Measurements from ENCODE around the gene OLFM4.
"Not testable (repeated sequence)": the region's sequence is repeated elsewhere in the genome, so short reads cannot be mapped to it uniquely, and the experiment has no call there.

OLFM4 gene

DNA sequence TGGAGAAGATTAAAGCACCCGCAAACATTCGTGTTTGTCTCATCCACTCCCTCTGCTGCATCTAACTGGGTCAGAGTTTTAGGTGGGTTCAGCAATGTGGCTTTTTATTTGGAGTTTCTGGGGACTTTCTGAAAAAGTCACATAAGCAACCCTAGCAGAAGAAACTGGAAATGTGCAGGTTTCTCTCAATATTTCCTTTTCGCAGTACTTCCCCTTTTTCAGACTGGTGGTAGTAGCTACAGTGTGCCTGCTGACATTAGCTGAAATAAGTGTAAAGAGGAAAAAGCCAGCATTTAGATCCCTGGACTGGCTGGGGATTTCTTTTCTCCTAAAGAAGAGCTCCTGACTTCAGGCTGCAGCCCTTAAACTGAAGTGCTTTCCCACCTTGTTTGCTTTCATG, 15.9 kb upstream of the OLFM4 start:
- no peak for DNase-seq (ENCODE audit: low read depth, low spot score)
- H3K4me3 ChIP-seq (ENCODE audit: low read length) = no peak overlapping the region

GRCh38 chr13:53013113-53013512, 15.5 kb upstream of the OLFM4 start:
- no peak overlapping the region for H3K4me3 ChIP-seq (ENCODE audit: low read length)
- no peak for DNase-seq (ENCODE audit: low read depth, low spot score)

DNA sequence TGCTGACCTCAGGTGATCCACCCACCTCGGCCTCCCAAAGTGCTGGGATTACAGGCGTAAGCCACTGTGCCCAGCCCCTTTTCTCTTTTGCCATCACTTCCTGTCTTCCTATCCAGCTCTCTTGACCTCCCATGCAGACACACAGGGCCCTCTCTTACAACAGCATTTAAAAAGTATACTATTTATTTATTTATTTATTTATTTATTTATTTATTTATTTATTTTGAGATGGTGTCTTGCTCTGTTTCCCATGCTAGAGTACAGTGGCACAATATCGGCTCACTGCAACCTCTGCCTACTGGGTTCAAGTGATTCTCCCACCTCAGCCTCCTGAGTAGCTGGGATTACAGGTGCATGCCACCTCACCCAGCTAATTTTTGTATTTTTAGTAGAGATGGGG, 14.6 kb upstream of the OLFM4 start:
- not testable (repeated sequence) for H3K4me3 ChIP-seq (ENCODE audit: low read length); DNase-seq (ENCODE audit: low read depth, low spot score)

- DNase-seq (ENCODE audit: low read depth, low spot score) = no peak
- no peak overlapping the region for H3K4me3 ChIP-seq (ENCODE audit: low read length)
These were observed 13.8 kb upstream of the OLFM4 start for GRCh38 chr13:53014495-53015443.

DNA sequence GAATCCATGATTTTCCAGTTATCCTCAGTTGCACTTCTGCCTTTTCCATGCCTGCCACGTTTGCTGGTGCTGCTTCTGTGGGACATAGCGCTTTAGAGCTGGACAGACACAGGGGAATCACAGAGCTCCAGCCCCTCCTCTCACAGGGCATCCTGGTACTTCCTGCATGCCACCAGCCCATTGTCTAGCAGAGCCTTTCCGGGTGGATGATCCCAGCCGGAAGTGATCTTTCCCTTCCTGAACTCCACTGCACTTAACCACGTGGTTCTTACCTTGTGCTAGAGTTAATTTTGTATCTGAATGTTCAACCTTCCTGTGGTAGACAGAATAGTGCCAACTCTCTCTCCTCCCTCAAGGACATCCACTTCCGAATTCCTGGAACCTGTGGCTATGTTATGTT, 12.6 kb upstream of the OLFM4 start:
- DNase-seq (ENCODE audit: low read depth, low spot score) = no peak
- H3K4me3 ChIP-seq (ENCODE audit: low read length) = no peak overlapping the region

DNA sequence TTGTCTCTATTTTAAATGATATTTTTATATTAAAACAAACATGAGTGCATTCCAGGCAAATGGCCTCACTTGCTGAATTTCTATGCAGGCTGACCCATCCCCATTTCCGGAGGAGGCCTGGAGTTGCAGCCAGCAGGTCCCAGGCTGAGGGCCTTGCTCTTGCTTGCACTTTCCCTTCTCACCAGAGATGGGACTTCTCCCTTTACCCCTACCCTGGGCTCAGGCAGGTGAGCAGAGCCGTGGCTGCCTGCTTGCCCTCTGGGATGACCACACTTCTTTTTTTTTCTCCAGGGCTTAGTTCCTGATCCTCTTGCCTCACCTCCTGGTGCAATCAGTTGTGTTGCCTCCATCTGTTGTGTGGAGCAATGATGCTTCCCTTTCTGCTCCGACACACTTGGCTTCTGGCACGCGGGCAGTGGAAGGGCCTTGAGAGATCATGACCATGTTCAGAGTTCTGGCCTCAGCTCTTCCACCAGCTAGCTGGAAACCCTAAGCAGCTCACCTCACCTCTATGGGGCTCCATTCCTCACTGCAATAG, 11.1 kb upstream of the OLFM4 start:
- H3K4me3 ChIP-seq (ENCODE audit: low read length) = no peak overlapping the region
- DNase-seq (ENCODE audit: low read depth, low spot score) = no peak

DNA sequence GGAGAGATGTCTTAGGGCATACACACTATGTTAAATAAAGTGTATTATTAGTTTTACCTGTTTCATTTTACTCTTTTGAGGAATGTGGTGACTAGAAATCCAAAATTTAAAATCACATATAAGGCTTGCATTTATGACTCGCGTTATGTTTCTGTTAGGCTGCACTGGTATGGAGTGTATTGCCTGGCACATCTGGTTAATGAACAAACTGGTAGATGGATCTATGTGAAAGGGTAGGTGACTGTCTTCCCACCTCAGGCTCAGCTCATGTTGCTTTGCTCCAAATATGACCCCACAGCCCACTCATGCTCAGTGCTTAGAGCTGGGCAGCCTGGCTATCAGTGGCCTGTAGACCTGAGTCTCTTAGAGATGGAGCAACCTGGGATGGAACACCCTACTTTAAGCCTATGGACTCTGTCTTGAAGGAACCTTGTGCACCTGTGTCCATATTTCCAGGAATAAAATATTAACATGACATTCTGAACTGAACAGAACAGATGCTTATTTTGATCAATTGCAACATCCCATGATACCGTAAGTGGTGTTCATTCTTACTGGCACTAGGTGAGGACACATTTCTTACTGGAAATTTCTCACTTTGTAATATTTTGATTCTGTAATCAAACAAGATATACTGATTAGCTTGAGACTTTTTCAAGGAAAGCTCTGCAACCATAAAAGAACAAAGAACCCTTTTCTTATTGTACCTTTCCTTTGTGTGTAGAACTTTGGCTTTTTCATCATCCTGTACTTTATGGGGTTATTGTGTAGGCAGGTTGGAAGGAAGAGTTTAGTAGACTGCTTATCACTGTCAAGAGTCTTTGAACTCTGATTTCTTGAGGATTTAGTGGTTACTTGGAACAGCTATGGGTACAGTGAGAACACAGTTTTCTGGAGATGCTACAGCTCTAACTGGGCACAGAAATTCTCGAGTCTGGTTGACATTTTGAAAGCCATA, 9.6 kb upstream of the OLFM4 start:
- H3K4me3 ChIP-seq (ENCODE audit: low read length) = no peak overlapping the region
- no peak for DNase-seq (ENCODE audit: low read depth, low spot score)

- no peak for DNase-seq (ENCODE audit: low read depth, low spot score)
- H3K4me3 ChIP-seq (ENCODE audit: low read length) = no peak overlapping the region
These were observed 7.8 kb upstream of the OLFM4 start for GRCh38 chr13:53020764-53021335.

DNA sequence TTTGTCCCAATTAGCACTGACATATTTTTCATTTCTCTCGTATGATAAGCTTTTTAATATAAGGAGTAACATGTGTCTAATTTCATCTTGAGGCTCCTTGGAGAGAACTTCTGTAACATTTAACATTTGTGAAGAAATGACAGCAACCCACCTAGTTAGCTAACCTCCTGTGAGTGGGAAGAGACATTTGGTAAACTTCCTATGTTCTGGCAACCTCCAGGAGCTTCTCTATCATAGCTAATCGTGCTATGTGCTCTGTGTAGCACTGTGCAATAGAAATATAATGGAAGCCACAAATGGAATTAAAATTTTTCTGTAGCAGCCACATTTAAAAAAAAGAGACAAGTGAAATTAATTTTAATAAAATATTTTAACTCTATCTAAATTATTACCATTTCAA, 5.4 kb upstream of the OLFM4 start:
- H3K4me3 ChIP-seq (ENCODE audit: low read length) = no peak overlapping the region
- DNase-seq (ENCODE audit: low read depth, low spot score) = no peak

DNA sequence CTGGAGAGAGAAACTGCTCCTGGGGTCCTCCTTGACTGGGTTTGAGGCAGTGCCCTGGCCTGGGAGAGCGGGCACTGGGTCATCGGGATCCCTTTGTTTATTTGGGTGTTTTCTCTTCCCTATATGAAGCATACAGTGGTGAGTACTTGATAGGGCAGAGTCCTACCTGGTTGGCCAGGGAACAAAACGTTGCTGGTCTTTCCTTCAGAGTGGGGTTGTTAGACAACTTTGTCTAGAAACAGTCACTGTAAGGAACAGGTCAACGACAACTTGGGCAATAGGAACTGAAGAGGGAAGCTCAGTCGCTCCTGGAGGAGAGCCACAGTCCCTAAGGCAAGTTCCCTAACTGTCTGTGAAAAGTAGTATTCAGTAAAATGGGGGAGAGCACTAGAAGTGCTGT, 550 bp upstream of the OLFM4 start:
- no peak for DNase-seq (ENCODE audit: low read depth, low spot score)

GRCh38 chr13:53032849-53033248, 4.2 kb downstream of the OLFM4 start:
- no peak overlapping the region for H3K4me3 ChIP-seq (ENCODE audit: low read length)
- no peak for DNase-seq (ENCODE audit: low read depth, low spot score)

More for the DNA sequence above, 550 bp upstream of the OLFM4 start:
- no peak overlapping the region for H3K4me3 ChIP-seq (ENCODE audit: low read length)

DNA sequence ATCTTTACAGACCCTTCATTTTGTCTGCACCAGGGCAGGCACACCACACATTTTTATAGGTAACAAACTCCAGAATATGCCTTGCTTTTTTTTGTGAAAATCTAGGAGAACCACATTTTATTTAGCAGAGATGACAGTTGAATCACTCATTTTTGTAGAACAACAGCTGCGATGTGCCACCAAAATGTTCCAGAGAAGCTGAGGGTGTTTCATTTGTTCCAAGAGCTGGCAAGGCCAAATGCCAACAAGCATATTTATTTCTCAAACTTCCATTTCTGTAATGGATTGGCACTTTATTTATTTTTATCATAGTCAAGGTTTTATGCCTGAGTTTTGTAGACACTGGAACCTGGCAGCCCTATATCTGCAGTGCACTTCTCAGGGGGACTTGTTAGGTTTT, 10.4 kb downstream of the OLFM4 start:
- H3K4me3 ChIP-seq (ENCODE audit: low read length) = no peak overlapping the region
- DNase-seq (ENCODE audit: low read depth, low spot score) = no peak

DNA sequence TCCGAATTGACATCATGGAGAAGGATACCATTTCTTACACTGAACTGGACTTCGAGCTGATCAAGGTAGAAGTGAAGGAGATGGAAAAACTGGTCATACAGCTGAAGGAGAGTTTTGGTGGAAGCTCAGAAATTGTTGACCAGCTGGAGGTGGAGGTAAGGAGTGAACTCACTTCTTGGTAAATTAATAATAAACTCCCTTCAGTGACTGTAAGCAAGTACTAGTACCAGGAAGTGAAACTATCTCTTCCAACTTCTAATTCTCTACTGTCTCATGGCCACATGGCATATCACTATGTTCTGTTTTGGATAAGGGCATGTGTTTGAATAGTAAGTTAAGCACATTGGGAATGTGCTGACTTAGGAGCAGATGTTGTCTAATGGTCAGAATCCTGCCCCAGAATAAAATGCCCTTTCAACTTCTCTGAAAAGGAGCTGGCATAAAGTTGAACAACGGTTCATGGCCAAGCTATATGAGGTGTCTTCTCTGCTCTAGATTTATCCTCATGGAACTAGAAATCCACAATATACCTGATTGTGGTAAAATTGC, 13.4 kb downstream of the OLFM4 start:
- DNase-seq (ENCODE audit: low read depth, low spot score) = no peak

DNA sequence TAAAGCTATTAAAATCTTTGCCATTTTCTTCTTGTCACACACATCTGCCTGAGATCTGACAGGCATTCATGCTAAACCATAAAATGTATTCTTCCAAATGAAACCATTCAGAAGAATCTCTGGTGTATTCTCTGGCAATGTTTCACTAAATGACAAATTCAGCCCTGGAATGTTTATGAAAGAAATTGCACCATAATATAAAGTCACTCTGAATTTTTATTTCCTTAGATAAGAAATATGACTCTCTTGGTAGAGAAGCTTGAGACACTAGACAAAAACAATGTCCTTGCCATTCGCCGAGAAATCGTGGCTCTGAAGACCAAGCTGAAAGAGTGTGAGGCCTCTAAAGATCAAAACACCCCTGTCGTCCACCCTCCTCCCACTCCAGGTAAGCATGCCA, 14.3 kb downstream of the OLFM4 start:
- no peak for DNase-seq (ENCODE audit: low read depth, low spot score)
- H3K4me3 ChIP-seq (ENCODE audit: low read length) = no peak overlapping the region

More for the DNA sequence above, 13.4 kb downstream of the OLFM4 start:
- H3K4me3 ChIP-seq (ENCODE audit: low read length) = no peak overlapping the region

GRCh38 chr13:53043398-53043797, 14.8 kb downstream of the OLFM4 start:
- no peak for DNase-seq (ENCODE audit: low read depth, low spot score)
- no peak overlapping the region for H3K4me3 ChIP-seq (ENCODE audit: low read length)

- no peak overlapping the region for H3K4me3 ChIP-seq (ENCODE audit: low read length)
- DNase-seq (ENCODE audit: low read depth, low spot score) = no peak
These were observed 16.6 kb downstream of the OLFM4 start for GRCh38 chr13:53045189-53045588.

- H3K4me3 ChIP-seq (ENCODE audit: low read length) = no peak overlapping the region
- DNase-seq (ENCODE audit: low read depth, low spot score) = no peak
These were observed 20.3 kb downstream of the OLFM4 start for GRCh38 chr13:53048880-53049279.

DNA sequence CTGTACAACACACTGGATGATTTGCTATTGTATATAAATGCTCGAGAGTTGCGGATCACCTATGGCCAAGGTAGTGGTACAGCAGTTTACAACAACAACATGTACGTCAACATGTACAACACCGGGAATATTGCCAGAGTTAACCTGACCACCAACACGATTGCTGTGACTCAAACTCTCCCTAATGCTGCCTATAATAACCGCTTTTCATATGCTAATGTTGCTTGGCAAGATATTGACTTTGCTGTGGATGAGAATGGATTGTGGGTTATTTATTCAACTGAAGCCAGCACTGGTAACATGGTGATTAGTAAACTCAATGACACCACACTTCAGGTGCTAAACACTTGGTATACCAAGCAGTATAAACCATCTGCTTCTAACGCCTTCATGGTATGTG, 21.5 kb downstream of the OLFM4 start:
- no peak for DNase-seq (ENCODE audit: low read depth, low spot score)

GRCh38 chr13:53052675-53053074, 24.1 kb downstream of the OLFM4 start:
- DNase-seq (ENCODE audit: low read depth, low spot score) = no peak
- H3K4me3 ChIP-seq (ENCODE audit: low read length) = no peak overlapping the region

More for the DNA sequence above, 21.5 kb downstream of the OLFM4 start:
- H3K4me3 ChIP-seq (ENCODE audit: low read length) = no peak overlapping the region
